ENCODE results near the gene ADPRH. TPM values are rescaled to one million over a fixed set of nuclear protein-coding genes. Genes with fewer than 3 reads are reported as not detected.

ADPRH gene
- total and polyA plus RNA-seq, 2 of the 4 experiments (the other 2 are of a cell fraction), result under 0.01 to 0.12 TPM

DNA sequence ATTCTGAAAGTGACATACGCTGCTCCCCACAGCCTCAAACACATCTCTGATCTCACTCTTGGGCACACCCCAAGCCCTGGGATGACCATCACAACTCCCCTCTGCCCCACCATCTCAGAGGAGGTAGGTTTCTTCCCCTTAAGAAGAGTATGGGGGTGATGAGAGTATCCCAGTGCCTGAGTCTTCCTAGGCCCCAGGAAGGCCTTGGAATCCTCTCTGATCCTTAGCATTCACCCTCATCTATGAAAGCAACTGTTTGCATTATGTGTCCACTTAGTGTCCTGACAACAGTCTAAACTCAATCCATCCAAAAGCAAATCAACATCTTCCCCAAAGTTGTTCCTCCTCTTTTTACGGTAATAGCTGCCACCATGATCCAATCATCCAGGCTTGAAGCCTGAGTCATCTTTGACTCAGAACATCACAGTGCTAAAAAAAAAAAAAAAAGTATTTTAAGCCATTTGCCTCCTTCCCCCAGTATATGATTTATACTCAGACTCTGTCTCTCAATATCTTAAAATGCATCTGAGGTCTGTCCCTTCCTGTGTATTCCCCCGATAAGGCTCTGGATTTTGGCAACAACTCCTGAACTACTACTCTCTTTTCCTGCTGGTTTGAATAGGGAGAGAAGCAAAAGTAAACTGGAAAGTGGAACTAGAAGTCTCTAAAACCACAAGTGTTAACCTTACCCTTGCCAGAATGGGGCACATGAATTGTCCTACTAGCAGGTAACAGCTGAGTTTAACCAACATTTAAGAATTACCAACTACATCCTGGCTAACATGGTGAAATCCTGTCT lies 58.6 kb downstream of the ADPRH start:
- peak overlapping the region; percentile 77 for H3K14ac ChIP-seq (replicated peaks; ENCODE audit: low read depth, low read length)
- peak overlapping the region; percentile 85 for H3K4ac ChIP-seq (ENCODE audit: low read depth, low read length)
- dilution Hi-C loops (cut with HindIII; ENCODE audit: low sequenced_read_pairs, unreplicated experiment), result no loop called here
- no peaks in the 10 kb centered on the region for H3K9me3 ChIP-seq (ENCODE audit: control insufficient read depth, insufficient read depth, low read length)
- peak overlapping the region; percentile 93 for H2BK120ac ChIP-seq (ENCODE audit: low read depth, low read length)
- in situ Hi-C loops (cut with MboI; ENCODE audit: low sequenced_read_pairs), result no loop called here
- H3K9ac ChIP-seq (ENCODE audit: low read depth, low read length), result peak overlapping the region; percentile 65; the same call in 1 of the 2 replicates
- CTCF ChIA-PET, result interaction anchor here (0.6 to 0.9 kb wide), 2 partner anchors 46 to 61 kb away, joined by 3 to 4 read pairs; no protein-coding TSS in a partner anchor
- peaks cover 9% of the 10 kb centered on the region; the same call in 1 of the 2 replicates for H3K9me1 ChIP-seq (ENCODE audit: insufficient read depth, low read length)
- H3K23ac ChIP-seq (ENCODE audit: low read depth, low read length), result peak overlapping the region; percentile 60
- peak overlapping the region; percentile 91; the same call in 2 of the 3 replicates for H2BK15ac ChIP-seq (ENCODE audit: low read depth, low read length)
- ATAC-seq (ENCODE audit: low read depth) (peak; percentile 85), DNase-seq (peak; percentile 89)
- peak overlapping the region; percentile 84 for H3K4me2 ChIP-seq (ENCODE audit: low read depth, low read length)
- H3K4me3 ChIP-seq (ENCODE audit: insufficient read depth, low read depth, low read length), result no peak overlapping the region
- no peaks in the 10 kb centered on the region for H3K36me3 ChIP-seq (ENCODE audit: control insufficient read depth, insufficient read depth, low read length)
- TF ChIP-seq MAFK (IDR thresholded peaks at IDR 0.05; ENCODE audit: low read depth, low read length) (no peak), CEBPB (IDR thresholded peaks at IDR 0.05; ENCODE audit: low read depth, low read length) (0 out of 2 replicates have a peak, but pooled peaks have one; percentile 2), FOS (IDR thresholded peaks at IDR 0.05; ENCODE audit: low read depth, low read length) (peak; percentile 77; the same call in 1 of the 2 replicates)
- intact Hi-C loops (cut with micrococcal nuclease), result no loop called here
- H3K4me1 ChIP-seq (ENCODE audit: control insufficient read depth, insufficient read depth, low read length), result peaks cover 15% of the 10 kb centered on the region
- H2AK5ac ChIP-seq (ENCODE audit: low read depth, low read length), result peak overlapping the region; percentile 88
- H3K79me1 ChIP-seq (ENCODE audit: low read depth in 1 of 2, low read length in 2 of 2), result no peaks in the 10 kb centered on the region
- WGBS, 2 experiments (ENCODE audit: extremely low coverage in 2 of 2, insufficient read length in 1 of 2), result no CpG with 5 or more reads among the region's 3 CpGs
- peak overlapping the region; percentile 83 for H2AFZ ChIP-seq (replicated peaks; ENCODE audit: low read length, poor library complexity)
- H3K27ac ChIP-seq (ENCODE audit: insufficient read depth, low read length), result peak overlapping the region; percentile 100
- peak overlapping the region; percentile 88 for H2BK5ac ChIP-seq (ENCODE audit: low read depth, low read length, poor library complexity, severe bottlenecking)
- peak overlapping the region; percentile 87 for H4K91ac ChIP-seq (ENCODE audit: insufficient read depth, low read depth, low read length)
- H3K27me3 ChIP-seq (ENCODE audit: control insufficient read depth, insufficient read depth, low read length), result no peaks in the 10 kb centered on the region
- H4K20me1 ChIP-seq (ENCODE audit: insufficient read depth, low read length), result no peaks in the 10 kb centered on the region
- POLR2A ChIA-PET (ENCODE audit: unreplicated experiment), result no interaction called here
- H3K18ac ChIP-seq (ENCODE audit: low read depth, low read length), result peak overlapping the region; percentile 99
- H2AK9ac ChIP-seq (replicated peaks; ENCODE audit: low read depth, low read length, poor library complexity), result peak overlapping the region; percentile 62
- peak overlapping the region; percentile 89 to 96 for H4K8ac ChIP-seq (ENCODE audit: low read depth in 2 of 2, low read length in 2 of 2)
- peak overlapping the region; percentile 43; the same call in 1 of the 2 replicates for H3K56ac ChIP-seq (ENCODE audit: extremely low read depth, insufficient read depth, low read length)
- peak overlapping the region; percentile 92 for H2BK20ac ChIP-seq (ENCODE audit: low read depth, low read length)
- H4K5ac ChIP-seq (ENCODE audit: low read depth, low read length), result peak overlapping the region; percentile 99
- no TSS peak for BruUV-seq (replicated peaks)

Other genes with a start within 250 kb of the ADPRH start
- 88.6 and 117 TPM in 2 replicates for gene TMEM39A, start 115.9 kb upstream of the ADPRH start, total RNA-seq (2012; rRNA removed)
- 24.6 and 29.6 TPM in 2 replicates for gene TMEM39A, start 115.9 kb upstream of the ADPRH start, polyA plus RNA-seq (2012; rRNA removed)
- gene POGLUT1, start 110.5 kb upstream of the ADPRH start, total RNA-seq (2012; rRNA removed), result 18.6 and 21.1 TPM in 2 replicates
- 7.5 and 7.8 TPM in 2 replicates for gene POGLUT1, start 110.5 kb upstream of the ADPRH start, polyA plus RNA-seq (2012; rRNA removed)
- 44.2 and 52.5 TPM in 2 replicates for gene TIMMDC1, start 80.9 kb upstream of the ADPRH start, total RNA-seq (2012; rRNA removed)
- gene TIMMDC1, start 80.9 kb upstream of the ADPRH start, polyA plus RNA-seq (2012; rRNA removed), result 45.5 and 56.6 TPM in 2 replicates
- gene CD80, start 19.9 kb upstream of the ADPRH start, total RNA-seq (2012; rRNA removed), result not detected in 2 replicates
- not detected in 2 replicates for gene CD80, start 19.9 kb upstream of the ADPRH start, polyA plus RNA-seq (2012; rRNA removed)
- gene PLA1A, start 18.4 kb downstream of the ADPRH start, total RNA-seq (2012; rRNA removed), result not detected in 2 replicates
- not detected in 2 replicates for gene PLA1A, start 18.4 kb downstream of the ADPRH start, polyA plus RNA-seq (2012; rRNA removed)
- gene POPDC2, start 81.1 kb downstream of the ADPRH start, total RNA-seq (2012; rRNA removed), result under 0.01 TPM in 2 replicates
- gene POPDC2, start 81.1 kb downstream of the ADPRH start, polyA plus RNA-seq (2012; rRNA removed), result 0.29 and 0.32 TPM in 2 replicates
- 2.0 and 8.6 TPM in 2 replicates for gene COX17, start 97.9 kb downstream of the ADPRH start, total RNA-seq (2012; rRNA removed)
- 24.5 and 31.7 TPM in 2 replicates for gene COX17, start 97.9 kb downstream of the ADPRH start, polyA plus RNA-seq (2012; rRNA removed)
- not detected in 2 replicates for gene CFAP91, start 123.5 kb downstream of the ADPRH start, total RNA-seq (2012; rRNA removed)
- gene CFAP91, start 123.5 kb downstream of the ADPRH start, polyA plus RNA-seq (2012; rRNA removed), result not detected in 2 replicates
- gene NR1I2, start 202.6 kb downstream of the ADPRH start, total RNA-seq (2012; rRNA removed), result not detected in 2 replicates
- not detected in 2 replicates for gene NR1I2, start 202.6 kb downstream of the ADPRH start, polyA plus RNA-seq (2012; rRNA removed)